Activated CD4-positive, alpha-beta T cell treated with anti-CD3 and anti-CD28 coated beads for 24 hours (primary cell): ENCODE measurements around the gene TAS2R41.
"Not testable (repeated sequence)": the region's sequence is repeated elsewhere in the genome, so short reads cannot be mapped to it uniquely, and the experiment has no call there.

ENCODE experiments used
- DNase-seq, 2 donors: peaks; one replicate each; pipeline ENCODE4 v3.0.0-alpha.2; 2020; ENCODE audit warnings: low read depth in 2 of 2

Gene TAS2R41

DNA sequence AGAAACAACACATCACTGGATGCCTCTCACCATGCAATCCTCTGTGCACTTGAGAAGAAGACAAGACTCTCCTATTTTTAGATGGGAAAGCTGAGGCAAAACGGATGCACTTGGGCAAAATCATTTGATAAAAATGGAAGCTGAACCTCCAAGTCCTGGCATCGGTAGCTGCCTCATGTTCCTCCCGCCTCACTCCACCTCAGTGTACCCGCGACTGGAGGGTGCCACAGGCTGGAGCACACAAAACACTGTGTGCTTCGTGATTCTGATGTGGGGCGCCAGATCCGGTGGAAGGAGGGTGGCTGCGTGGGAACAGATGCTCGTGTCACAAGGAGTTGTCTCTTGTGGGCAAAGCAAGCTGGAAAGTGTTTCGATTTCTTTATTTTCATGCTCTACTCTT lies 41.3 kb downstream of the TAS2R41 start:
- no peak for DNase-seq

DNA sequence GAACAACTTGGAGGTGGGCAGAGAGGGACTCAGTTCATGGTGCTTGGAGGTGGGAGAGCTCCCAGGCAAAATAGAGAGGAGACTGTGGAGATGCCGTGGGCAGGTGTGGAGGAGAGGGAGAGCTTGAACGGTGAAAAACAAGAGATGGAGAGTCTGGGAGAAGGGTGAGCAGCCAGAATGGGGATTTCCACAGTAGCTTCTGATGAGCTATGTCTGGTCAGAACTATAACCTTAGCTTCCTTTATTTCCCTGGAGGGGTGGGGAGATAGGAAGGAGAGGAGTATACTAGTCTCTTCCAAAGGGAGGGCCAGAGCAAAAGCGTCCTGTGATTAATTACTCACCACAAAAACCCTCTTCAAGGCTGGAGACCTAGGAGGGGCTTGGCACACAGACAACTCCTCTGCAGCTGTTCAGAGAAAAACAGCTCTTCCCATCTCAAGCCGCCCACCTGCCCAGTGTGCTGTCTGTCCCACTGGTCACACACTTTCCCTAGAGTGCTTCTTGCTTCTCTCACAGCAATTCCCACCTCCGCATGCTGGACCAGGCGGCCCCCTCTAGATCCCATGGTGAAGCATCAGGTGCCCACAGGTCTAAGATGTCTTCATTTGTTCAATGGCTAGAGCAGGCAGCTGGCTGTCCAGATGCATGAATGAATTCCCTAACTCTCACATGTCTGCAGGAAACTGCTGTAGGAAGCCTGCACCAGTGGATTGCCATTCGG lies 41.9 kb downstream of the TAS2R41 start:
- DNase-seq, result no peak

DNA sequence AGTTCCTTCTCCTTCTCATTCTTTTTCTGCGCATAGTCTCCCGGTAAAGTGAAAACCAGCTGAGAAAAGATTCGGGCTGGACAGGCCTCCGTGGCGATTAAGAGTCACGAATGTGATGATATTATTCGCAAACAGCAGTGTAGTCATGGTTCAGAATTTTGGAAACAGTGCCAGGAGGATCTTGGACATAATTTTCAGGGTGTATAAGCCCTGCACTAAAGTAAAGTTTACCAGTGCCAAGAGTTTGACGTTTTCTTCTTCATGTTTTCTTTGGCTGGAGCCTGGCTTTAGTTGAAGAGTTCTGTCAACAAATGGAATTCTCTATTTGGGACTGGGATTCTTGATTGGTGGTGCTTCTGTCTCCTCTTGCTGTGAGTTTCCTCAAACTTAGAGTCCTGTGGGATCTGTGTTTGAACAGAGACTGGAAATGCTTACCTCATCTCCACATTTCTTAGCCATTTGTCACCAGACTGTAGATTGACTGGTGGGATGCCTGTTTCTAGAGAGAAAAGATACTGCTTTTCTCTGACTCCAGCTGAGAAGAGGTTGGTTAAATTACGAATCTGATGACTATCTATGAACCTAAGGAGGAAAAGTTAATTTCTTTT lies 44.7 kb downstream of the TAS2R41 start:
- not testable (repeated sequence) for DNase-seq
